Thoracic aorta (tissue), 2 donors: Measurements from ENCODE around the gene CNTN1. TPM values are rescaled to one million over a fixed set of nuclear protein-coding genes. Genes with fewer than 3 reads are reported as not detected.

ENCODE experiments used
- ATAC-seq: fragments of 150-250 bp; one replicate; pipeline ENCODE4 v1.8.0; 2017; ENCODE audit warnings: low read depth; ENCODE audit not compliant: insufficient number of reproducible peaks, low FRiP score
- DNase-seq: peaks from one replicate; pipeline ENCODE4 v3.0.0-alpha.2; 2020; ENCODE audit warnings: low spot score
- H3K27ac ChIP-seq, 2 donors: fragments of 200-600 bp; sonication (generic); 1 replicate in 1 of 2; 2 replicates in 1 of 2; pipeline ENCODE4 v1.5.1; 2016; ENCODE audit warnings: mild to moderate bottlenecking in 2 of 2, moderate library complexity in 2 of 2
- H3K27me3 ChIP-seq: fragments of 200-600 bp; sonication (generic); replicated peaks from 2 replicates; pipeline ENCODE4 v1.6.0; 2016; ENCODE audit warnings: mild to moderate bottlenecking; ENCODE audit not compliant: insufficient read depth
- H3K36me3 ChIP-seq: fragments of 200-600 bp; sonication (generic); one replicate; pipeline ENCODE4 v1.5.1; 2016
- H3K4me1 ChIP-seq, 2 donors: fragments of 200-600 bp; sonication (generic); 1 replicate in 1 of 2; 2 replicates in 1 of 2; pipeline versions ENCODE4 v1.5.1 to v1.6.0; 2016; ENCODE audit warnings: low read depth in 2 of 2, mild to moderate bottlenecking in 1 of 2; ENCODE audit not compliant: control insufficient read depth in 1 of 2
- H3K4me3 ChIP-seq: fragments of 200-600 bp; sonication (generic); 2 replicates; pipeline ENCODE4 v1.5.1; 2016; ENCODE audit warnings: mild to moderate bottlenecking
- H3K9me3 ChIP-seq: fragments of 200-600 bp; sonication (generic); 2 replicates; pipeline ENCODE4 v1.5.1; 2016
- CTCF ChIP-seq: fragments of 200-600 bp; sonication (generic); IDR thresholded peaks from one replicate; pipeline ENCODE4 v1.5.1; 2019; ENCODE audit warnings: antibody characterized with exemption
- total RNA-seq, 2 donors: library from RNA; depleted of rRNA; stranded (reverse); fragments of >200 nt; gene quantifications; one replicate each; pipeline versions ENCODE4 v1.1.0 to v1.2.3, GENCODE V29; 2016

CNTN1 gene
- total RNA-seq, 2 donors from 2014 or later: 16.1 to 42.8 TPM

GRCh38 chr12:40646456-40646855, 45.8 kb upstream of the CNTN1 start:
- ATAC-seq (no peak), DNase-seq (no peak)
- H3K4me3 ChIP-seq: no peak overlapping the region
- no peak for TF ChIP-seq CTCF
- H3K36me3 ChIP-seq: no peaks in the 10 kb centered on the region
- H3K27ac ChIP-seq: no peak overlapping the region
- H3K27me3 ChIP-seq: no peaks in the 10 kb centered on the region
- no peaks in the 10 kb centered on the region for H3K9me3 ChIP-seq
- H3K4me1 ChIP-seq: peaks cover 5 to 10% of the 10 kb centered on the region in 2 donors

GRCh38 chr12:40646911-40647310, 45.3 kb upstream of the CNTN1 start:
- H3K4me1 ChIP-seq: peaks cover 5 to 10% of the 10 kb centered on the region in 2 donors
- H3K27ac ChIP-seq: no peak overlapping the region
- TF ChIP-seq CTCF: no peak

GRCh38 chr12:40647651-40648050, 44.6 kb upstream of the CNTN1 start:
- Histone ChIP-seq H3K36me3 (no peaks in the 10 kb centered on the region), H3K27ac (no peak overlapping the region), H3K27me3 (no peaks in the 10 kb centered on the region), H3K9me3 (no peaks in the 10 kb centered on the region), H3K4me3 (no peak overlapping the region), H3K4me1 (peaks cover 5 to 10% of the 10 kb centered on the region in 2 donors)
- DNase-seq (no peak), ATAC-seq (no peak)
- no peak for TF ChIP-seq CTCF

More at GRCh38 chr12:40646911-40647310, 45.3 kb upstream of the CNTN1 start:
- H3K9me3 ChIP-seq: no peaks in the 10 kb centered on the region
- DNase-seq (no peak), ATAC-seq (no peak)
- no peak overlapping the region for H3K4me3 ChIP-seq
- H3K27me3 ChIP-seq: no peaks in the 10 kb centered on the region
- no peaks in the 10 kb centered on the region for H3K36me3 ChIP-seq

- Histone ChIP-seq H3K27me3 (no peaks in the 10 kb centered on the region), H3K4me1 (peaks cover 5 to 10% of the 10 kb centered on the region in 2 donors), H3K9me3 (no peaks in the 10 kb centered on the region), H3K27ac (no peak overlapping the region), H3K36me3 (no peaks in the 10 kb centered on the region), H3K4me3 (no peak overlapping the region)
- DNase-seq (no peak), ATAC-seq (no peak)
- no peak for TF ChIP-seq CTCF
Measured at GRCh38 chr12:40648519-40648918, 43.7 kb upstream of the CNTN1 start.

- no peak for TF ChIP-seq CTCF
- Histone ChIP-seq H3K9me3 (no peaks in the 10 kb centered on the region), H3K4me1 (peaks cover 5 to 10% of the 10 kb centered on the region in 2 donors), H3K4me3 (no peak overlapping the region), H3K27me3 (no peaks in the 10 kb centered on the region), H3K36me3 (no peaks in the 10 kb centered on the region), H3K27ac (no peak overlapping the region)
- DNase-seq (no peak), ATAC-seq (no peak)
Measured at GRCh38 chr12:40650038-40650704, 42.1 kb upstream of the CNTN1 start.
